Suppressor macrophage treated with lipopolysaccharide for 1 hour (primary cell): ENCODE results near the gene C14orf119.

Experiments
- DNase-seq, 3 donors: peaks; one replicate each; pipeline ENCODE4 v3.0.0-alpha.2; 2020 to 2022

Gene C14orf119

GRCh38 chr14:23062002-23062401 is 33.3 kb upstream of the C14orf119 start:
- DNase-seq: no peak

- no peak for DNase-seq
Observed at GRCh38 chr14:23063601-23064000, 31.7 kb upstream of the C14orf119 start.

GRCh38 chr14:23066368-23066767 is 28.9 kb upstream of the C14orf119 start:
- no peak for DNase-seq

GRCh38 chr14:23066855-23067744 is 28.2 kb upstream of the C14orf119 start:
- DNase-seq: no peak

GRCh38 chr14:23067847-23068788 is 27.2 kb upstream of the C14orf119 start:
- no peak for DNase-seq

GRCh38 chr14:23068789-23069412 is 26.4 kb upstream of the C14orf119 start:
- DNase-seq: peak; percentile 89 to 93 (median 91)

- no peak for DNase-seq
Observed at GRCh38 chr14:23069413-23069806, 25.9 kb upstream of the C14orf119 start.

- DNase-seq: peak in 1 of 3 donors; percentile 15
Observed at GRCh38 chr14:23070262-23071129, 24.8 kb upstream of the C14orf119 start.

GRCh38 chr14:23071244-23071920 is 23.9 kb upstream of the C14orf119 start:
- peak; percentile 81 to 89 (median 84) for DNase-seq

GRCh38 chr14:23071921-23072539 is 23.3 kb upstream of the C14orf119 start:
- no peak for DNase-seq

GRCh38 chr14:23074906-23075305 is 20.4 kb upstream of the C14orf119 start:
- no peak for DNase-seq

- peak; percentile 61 to 71 (median 67) for DNase-seq
Observed at GRCh38 chr14:23076785-23077408, 18.4 kb upstream of the C14orf119 start.

- peak in 2 of 3 donors; percentile 28 to 42 for DNase-seq
Observed at GRCh38 chr14:23077962-23078361, 17.3 kb upstream of the C14orf119 start.

- DNase-seq: peak; percentile 92 to 96 (median 94)
Observed at GRCh38 chr14:23078692-23079116, 16.6 kb upstream of the C14orf119 start.

GRCh38 chr14:23079716-23080115 is 15.6 kb upstream of the C14orf119 start:
- DNase-seq: peak in 2 of 3 donors; percentile 53 to 55

- DNase-seq: no peak
Observed at GRCh38 chr14:23080474-23080873, 14.8 kb upstream of the C14orf119 start.

GRCh38 chr14:23085458-23085857 is 9.8 kb upstream of the C14orf119 start:
- DNase-seq: peak; percentile 68 to 90 (median 87)

- no peak for DNase-seq
Observed at GRCh38 chr14:23086565-23086964, 8.7 kb upstream of the C14orf119 start.

GRCh38 chr14:23089498-23090253 is 5.6 kb upstream of the C14orf119 start:
- DNase-seq: no peak

GRCh38 chr14:23090254-23090636 is 5.1 kb upstream of the C14orf119 start:
- no peak for DNase-seq
